H9 (cell line): ENCODE data around the gene IL25. TPM values are rescaled to one million over a fixed set of nuclear protein-coding genes. Genes with fewer than 3 reads are reported as not detected.

Experiments used
- DNase-seq: peaks from one replicate; pipeline ENCODE4 v3.0.0-alpha.2; 2017
- H2AFZ ChIP-seq: one replicate; pipeline ENCODE4 v1.6.1; 2013; ENCODE audit warnings: mild to moderate bottlenecking, low read length, control low read depth, moderate library complexity
- H2AK5ac ChIP-seq: 2 replicates; pipeline ENCODE4 v1.6.1; 2013; ENCODE audit warnings: low read length, control low read depth, mixed read lengths; ENCODE audit not compliant: insufficient read length
- H2BK120ac ChIP-seq: one replicate; pipeline ENCODE4 v1.6.1; 2013; ENCODE audit warnings: low read depth, mild to moderate bottlenecking, low read length, control low read depth, inconsistent platforms; ENCODE audit not compliant: poor library complexity, severe bottlenecking
- H2BK12ac ChIP-seq: 2 replicates; pipeline ENCODE4 v1.6.1; 2013; ENCODE audit warnings: low read length, control low read depth, mixed read lengths, low read depth; ENCODE audit not compliant: insufficient read length
- H2BK15ac ChIP-seq: 2 replicates; pipeline ENCODE4 v1.6.1; 2013; ENCODE audit warnings: low read depth, low read length, control low read depth
- H2BK20ac ChIP-seq: one replicate; pipeline ENCODE4 v1.6.1; 2013; ENCODE audit warnings: low read depth, mild to moderate bottlenecking, low read length, control low read depth, inconsistent platforms; ENCODE audit not compliant: poor library complexity, severe bottlenecking
- H2BK5ac ChIP-seq: 2 replicates; pipeline ENCODE4 v1.6.1; 2013; ENCODE audit warnings: low read length, control low read depth, mixed read lengths; ENCODE audit not compliant: insufficient read length
- H3K14ac ChIP-seq: 2 replicates; pipeline ENCODE4 v1.6.1; 2013; ENCODE audit warnings: low read length, control low read depth; ENCODE audit not compliant: insufficient read depth
- H3K18ac ChIP-seq: 2 replicates; pipeline ENCODE4 v1.6.1; 2013; ENCODE audit warnings: low read depth, mild to moderate bottlenecking, mixed read lengths, low read length, control low read depth; ENCODE audit not compliant: insufficient read length
- H3K23ac ChIP-seq: 2 replicates; pipeline ENCODE4 v1.6.1; 2013; ENCODE audit warnings: low read length, control low read depth, mixed read lengths, low read depth; ENCODE audit not compliant: insufficient read length
- H3K23me2 ChIP-seq: 2 replicates; pipeline ENCODE4 v1.6.1; 2013; ENCODE audit warnings: low read depth, mild to moderate bottlenecking, mixed read lengths, low read length, control low read depth; ENCODE audit not compliant: insufficient read length, poor library complexity, severe bottlenecking
- H3K27ac ChIP-seq: 2 replicates; pipeline ENCODE4 v1.5.1; 2013; ENCODE audit warnings: low read length, control low read depth, mixed read lengths, low read depth; ENCODE audit not compliant: insufficient read length
- H3K27me3 ChIP-seq: 2 replicates; pipeline ENCODE4 v1.6.1; 2013; ENCODE audit warnings: low read length, control low read depth, inconsistent platforms; ENCODE audit not compliant: insufficient read depth
- H3K4ac ChIP-seq: 2 replicates; pipeline ENCODE4 v1.6.1; 2013; ENCODE audit warnings: low read depth, mild to moderate bottlenecking, control low read depth, inconsistent platforms, low read length, moderate library complexity
- H3K4me1 ChIP-seq: 2 replicates; pipeline ENCODE4 v1.6.1; 2013; ENCODE audit warnings: low read length, control low read depth, inconsistent platforms; ENCODE audit not compliant: insufficient read depth
- H3K4me2 ChIP-seq: 2 replicates; pipeline ENCODE4 v1.6.1; 2013; ENCODE audit warnings: low read length, control low read depth, mixed read lengths; ENCODE audit not compliant: insufficient read length, insufficient read depth
- H3K56ac ChIP-seq: 2 replicates; pipeline ENCODE4 v1.6.1; 2013; ENCODE audit warnings: low read depth, mild to moderate bottlenecking, mixed read lengths, low read length, control low read depth; ENCODE audit not compliant: insufficient read length
- H3K79me1 ChIP-seq: 2 replicates; pipeline ENCODE4 v1.6.1; 2013; ENCODE audit warnings: low read depth, mild to moderate bottlenecking, moderate library complexity, low read length, control low read depth, inconsistent platforms; ENCODE audit not compliant: insufficient read depth, poor library complexity, severe bottlenecking
- H3K79me2 ChIP-seq: 2 replicates; pipeline ENCODE4 v1.6.1; 2013; ENCODE audit warnings: low read length, control low read depth, inconsistent platforms; ENCODE audit not compliant: insufficient read depth
- H3K9ac ChIP-seq: 2 replicates; pipeline ENCODE4 v1.6.1; 2013; ENCODE audit warnings: low read length, control low read depth, mixed read lengths; ENCODE audit not compliant: insufficient read length; ENCODE audit errors: extremely low read depth
- H3K9me3 ChIP-seq: one replicate; pipeline ENCODE4 v1.6.1; 2013; ENCODE audit warnings: low read depth, low read length, inconsistent platforms; ENCODE audit not compliant: control insufficient read depth
- H3T11ph ChIP-seq: one replicate; pipeline ENCODE4 v1.6.1; 2013; ENCODE audit warnings: mild to moderate bottlenecking, low read length, control low read depth, inconsistent platforms
- H4K20me1 ChIP-seq: one replicate; pipeline ENCODE4 v1.6.1; 2013; ENCODE audit not compliant: control insufficient read depth, insufficient read length, insufficient read depth
- H4K5ac ChIP-seq: 2 replicates; pipeline ENCODE4 v1.6.1; 2013; ENCODE audit warnings: low read depth, mild to moderate bottlenecking, mixed read lengths, low read length, control low read depth; ENCODE audit not compliant: insufficient read length
- H4K8ac ChIP-seq: replicated peaks from 2 replicates; pipeline ENCODE4 v1.6.1; 2013; ENCODE audit warnings: low read length, control low read depth, mixed read lengths, low read depth; ENCODE audit not compliant: insufficient read length
- H4K91ac ChIP-seq: 2 replicates; pipeline ENCODE4 v1.6.1; 2013; ENCODE audit warnings: low read depth, mild to moderate bottlenecking, moderate library complexity, mixed read lengths, low read length, control low read depth; ENCODE audit not compliant: insufficient read length
- H3K27ac Mint-ChIP-seq, 3 experiments: 2 replicates in 2 of 3; 3 replicates in 1 of 3; pipeline ENCODE4 v1.8.0; 2020 to 2021; ENCODE audit warnings: mixed read lengths in 3 of 3, mild to moderate bottlenecking in 1 of 3, moderate library complexity in 1 of 3
- H3K27me3 Mint-ChIP-seq: 2 replicates; pipeline ENCODE4 v1.8.0; 2021; ENCODE audit warnings: low read depth, mild to moderate bottlenecking, moderate library complexity, mixed read lengths
- H3K36me3 Mint-ChIP-seq, 3 experiments: 2 replicates in 2 of 3; 3 replicates in 1 of 3; pipeline ENCODE4 v1.8.0; 2020 to 2021; ENCODE audit warnings: low read depth in 3 of 3, mixed read lengths in 3 of 3; ENCODE audit not compliant: insufficient read depth in 1 of 3
- H3K4me1 Mint-ChIP-seq, 2 experiments: 2 replicates each; pipeline ENCODE4 v1.8.0; 2020; ENCODE audit warnings: mixed read lengths in 2 of 2
- H3K4me3 Mint-ChIP-seq, 2 experiments: 2 replicates in 1 of 2; 3 replicates in 1 of 2; pipeline ENCODE4 v1.8.0; 2020 to 2021; ENCODE audit warnings: mild to moderate bottlenecking in 2 of 2, mixed read lengths in 2 of 2, moderate library complexity in 1 of 2
- H3K9me3 Mint-ChIP-seq, 2 experiments: 2 replicates in 1 of 2; 3 replicates in 1 of 2; pipeline ENCODE4 v1.8.0; 2020; ENCODE audit warnings: mild to moderate bottlenecking in 2 of 2, mixed read lengths in 2 of 2, moderate library complexity in 1 of 2
- CTCF ChIP-seq: fragments of 200-600 bp; sonication (generic); conservative IDR thresholded peaks from 3 replicates; pipeline ENCODE4 v1.8.0; 2021; ENCODE audit warnings: antibody characterized with exemption, mild to moderate bottlenecking
- WGBS: extraction: QIAGEN DNeasy Blood & Tissue Kit; methylation state at CpG from one replicate; pipeline ENCODE4 v1.1.7; 2013; ENCODE audit warnings: missing lambda C conversion rate, low lambda C conversion rate, mixed read lengths; ENCODE audit not compliant: insufficient read length; ENCODE audit errors: extremely low coverage; 5-methylcytosine and 5-hydroxymethylcytosine counted together
- total RNA-seq: library from RNA; stranded (reverse); gene quantifications from 2 replicates; pipeline ENCODE4 v1.2.1, GENCODE V29; 2021

Gene IL25
- total RNA-seq, 1 experiment from 2014 or later: not detected

GRCh38 chr14:23408307-23408630 is 35.7 kb downstream of the IL25 start:
- Histone ChIP-seq H4K91ac (no peak overlapping the region), H4K20me1 (no peaks in the 10 kb centered on the region), H2BK12ac (no peak overlapping the region), H2BK15ac (no peak overlapping the region), H4K8ac (no peak overlapping the region), H3K27me3 (no peaks in the 10 kb centered on the region), H2AFZ (no peak overlapping the region), H3K23me2 (no peaks in the 10 kb centered on the region), H4K5ac (no peak overlapping the region), H3K4ac (no peak overlapping the region), H3K79me1 (no peaks in the 10 kb centered on the region), H3K4me1 (no peaks in the 10 kb centered on the region), H3K56ac (no peak overlapping the region), H3K9ac (no peak overlapping the region), H2BK20ac (no peak overlapping the region), H3K27ac (no peak overlapping the region), H2BK120ac (no peak overlapping the region), H2AK5ac (no peak overlapping the region), H2BK5ac (no peak overlapping the region), H3K18ac (no peak overlapping the region), H3K23ac (no peak overlapping the region), H3K4me2 (no peak overlapping the region), H3K79me2 (no peaks in the 10 kb centered on the region), H3K9me3 (no peaks in the 10 kb centered on the region), H3K14ac (no peak overlapping the region), H3T11ph (no peak overlapping the region)
- no CpG with 5 or more reads among the region's 5 CpGs for WGBS
- no peaks in the 10 kb centered on the region for H3K9me3 Mint-ChIP-seq
- H3K27ac Mint-ChIP-seq: no peak overlapping the region
- peaks cover 52% of the 10 kb centered on the region for H3K27me3 Mint-ChIP-seq
- no peak for DNase-seq
- H3K4me3 Mint-ChIP-seq: no peak overlapping the region
- no peak for TF ChIP-seq CTCF
- no peaks in the 10 kb centered on the region for H3K36me3 Mint-ChIP-seq
- peaks cover 15 to 17% of the 10 kb centered on the region in 2 experiments for H3K4me1 Mint-ChIP-seq
